ENCODE data around the gene DDX1.

DDX1 gene

DNA sequence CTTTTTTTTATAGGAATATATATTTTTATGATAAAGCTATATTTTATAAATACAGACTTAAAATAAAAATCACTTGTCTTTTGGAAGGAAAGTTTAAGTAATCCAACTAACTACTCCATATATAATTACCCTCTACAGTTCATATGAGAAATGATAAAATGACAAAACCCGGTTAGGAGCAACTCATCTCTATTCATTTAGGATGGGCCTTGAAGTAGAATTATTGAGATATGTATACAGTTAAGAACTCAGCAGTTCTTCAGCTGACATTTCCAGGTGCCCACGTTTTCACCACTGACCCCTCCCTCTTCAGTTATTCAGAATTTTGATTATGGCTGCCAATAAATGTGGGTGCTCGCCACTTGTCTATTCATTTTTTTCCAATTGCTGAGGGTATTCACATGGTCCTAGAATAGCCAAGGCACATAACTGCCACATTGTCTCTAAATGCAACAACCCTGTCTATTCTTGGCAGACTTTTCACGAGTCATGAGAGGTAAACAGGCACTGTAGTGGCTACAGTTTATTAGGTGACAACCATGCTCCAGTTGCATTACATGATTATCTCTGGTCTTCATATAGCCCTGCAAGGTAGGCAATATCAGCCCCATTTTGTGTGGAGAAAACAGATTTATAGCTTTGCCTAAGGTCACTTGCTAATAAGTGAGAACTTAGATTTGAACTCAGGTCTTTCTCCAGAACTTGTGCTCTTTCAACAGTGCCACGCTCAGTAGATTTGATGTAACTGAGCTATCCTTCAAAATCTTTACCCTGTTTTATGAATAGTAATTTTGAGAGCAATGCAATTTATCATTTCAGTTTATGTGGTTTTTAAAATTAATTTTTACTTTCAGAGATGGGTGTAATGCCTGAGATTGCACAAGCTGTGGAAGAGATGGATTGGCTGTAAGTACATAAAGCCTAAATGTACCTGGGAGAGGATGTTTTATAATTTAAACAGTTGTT lies 2.9 kb downstream of the DDX1 start:
- no peak overlapping the region for H3K4me3 ChIP-seq (ENCODE audit: low read depth in 1 of 5, low read length in 5 of 5)
- H3K9me3 ChIP-seq (ENCODE audit: control insufficient read depth in 5 of 5, low read length in 5 of 5) = no peaks in the 10 kb centered on the region
- H3K27ac ChIP-seq (ENCODE audit: low read depth, low read length) = no peak overlapping the region
- no peak overlapping the region for H3K9ac ChIP-seq (ENCODE audit: low read length in 5 of 5)
- H3K27me3 ChIP-seq (ENCODE audit: control insufficient read depth in 5 of 5, insufficient read depth in 4 of 5, low read length in 5 of 5) = no peaks in the 10 kb centered on the region
- H3K4me1 ChIP-seq (ENCODE audit: control insufficient read depth in 5 of 5, insufficient read depth in 5 of 5, low read length in 5 of 5) = peaks cover 0 to 32% (median 26%) of the 10 kb centered on the region in 5 donors
- H3K36me3 ChIP-seq (ENCODE audit: control insufficient read depth in 5 of 5, insufficient read depth in 5 of 5, low read length in 5 of 5) = peaks cover 29 to 40% (median 37%) of the 10 kb centered on the region in 5 donors

DNA sequence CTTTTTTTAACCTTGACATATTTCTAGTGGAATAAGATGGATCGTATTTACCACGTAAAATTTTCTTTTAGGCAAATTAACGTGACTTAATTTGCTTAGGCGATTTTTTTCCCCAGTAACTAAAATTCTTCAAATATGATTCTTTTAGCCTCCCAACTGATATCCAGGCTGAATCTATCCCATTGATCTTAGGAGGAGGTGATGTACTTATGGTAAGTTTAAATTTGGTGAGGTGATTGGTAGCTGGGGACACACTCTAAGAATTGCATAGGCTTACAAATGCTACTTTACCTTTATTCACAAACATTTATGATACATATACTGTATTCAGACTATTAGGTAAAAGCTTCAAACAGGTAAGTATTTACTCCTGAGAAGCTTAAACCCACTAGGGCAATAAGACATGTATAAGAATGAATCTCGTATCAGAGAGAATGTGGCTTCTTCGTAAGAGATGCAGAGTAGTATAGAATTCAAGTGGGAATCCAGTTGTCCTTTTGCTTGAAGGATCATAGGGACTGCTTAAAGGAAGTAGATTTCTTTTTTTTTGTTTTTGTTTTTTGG lies 3.8 kb downstream of the DDX1 start:
- H3K4me1 ChIP-seq (ENCODE audit: control insufficient read depth in 5 of 5, insufficient read depth in 5 of 5, low read length in 5 of 5) = peaks cover 0 to 32% (median 26%) of the 10 kb centered on the region in 5 donors
- peaks cover 37 to 48% (median 45%) of the 10 kb centered on the region in 5 donors for H3K36me3 ChIP-seq (ENCODE audit: control insufficient read depth in 5 of 5, insufficient read depth in 5 of 5, low read length in 5 of 5)

DNA sequence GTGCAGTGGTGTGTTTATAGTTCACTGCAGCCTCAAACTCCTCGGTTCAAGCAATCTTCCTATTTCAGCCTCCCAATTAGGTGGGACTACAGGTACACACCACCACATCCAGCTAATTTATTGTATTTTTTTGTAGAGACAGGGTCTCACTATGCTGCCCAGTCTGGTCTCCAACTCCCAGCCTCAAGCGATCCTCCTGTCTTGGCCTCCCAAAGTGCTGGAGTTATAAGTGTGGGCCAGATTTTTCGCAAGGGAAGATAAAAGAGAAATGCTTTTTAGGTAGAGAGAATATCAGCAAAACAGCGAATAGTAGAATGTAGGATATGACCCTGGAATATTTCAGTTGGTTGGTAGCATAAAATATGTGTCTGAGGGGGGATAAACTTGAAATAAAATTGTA lies 4.3 kb downstream of the DDX1 start:
- H3K36me3 ChIP-seq (ENCODE audit: control insufficient read depth in 5 of 5, insufficient read depth in 5 of 5, low read length in 5 of 5) = peaks cover 41 to 52% (median 50%) of the 10 kb centered on the region in 5 donors

More for the DNA sequence above, 3.8 kb downstream of the DDX1 start:
- Histone ChIP-seq H3K9me3 (ENCODE audit: control insufficient read depth in 5 of 5, low read length in 5 of 5) (no peaks in the 10 kb centered on the region), H3K9ac (ENCODE audit: low read length in 5 of 5) (no peak overlapping the region), H3K4me3 (ENCODE audit: low read depth in 1 of 5, low read length in 5 of 5) (no peak overlapping the region), H3K27ac (ENCODE audit: low read depth, low read length) (no peak overlapping the region), H3K27me3 (ENCODE audit: control insufficient read depth in 5 of 5, insufficient read depth in 4 of 5, low read length in 5 of 5) (no peaks in the 10 kb centered on the region)

DNA sequence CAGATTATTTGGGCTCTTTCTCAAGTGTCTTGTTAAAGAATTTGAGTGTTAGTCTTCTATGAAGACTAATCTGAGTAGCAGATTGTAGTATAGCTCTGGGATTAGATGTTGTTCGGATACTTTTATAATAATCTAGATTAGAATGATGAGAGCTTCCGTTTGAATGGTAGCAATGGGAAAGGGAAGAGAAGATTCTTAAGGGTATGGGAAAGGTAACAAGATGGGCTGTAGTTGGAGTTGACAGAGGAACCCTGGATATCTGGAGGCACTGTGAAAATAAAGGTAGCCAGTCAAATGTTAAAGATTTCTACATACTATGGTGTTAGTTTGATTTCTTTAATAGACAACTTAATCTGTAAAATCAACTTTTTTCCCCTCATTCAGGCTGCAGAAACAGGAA lies 4.7 kb downstream of the DDX1 start:
- peaks cover 0 to 28% (median 21%) of the 10 kb centered on the region in 5 donors for H3K4me1 ChIP-seq (ENCODE audit: control insufficient read depth in 5 of 5, insufficient read depth in 5 of 5, low read length in 5 of 5)
- H3K36me3 ChIP-seq (ENCODE audit: control insufficient read depth in 5 of 5, insufficient read depth in 5 of 5, low read length in 5 of 5) = peaks cover 45 to 57% (median 54%) of the 10 kb centered on the region in 5 donors

More for the DNA sequence above, 4.3 kb downstream of the DDX1 start:
- no peaks in the 10 kb centered on the region for H3K9me3 ChIP-seq (ENCODE audit: control insufficient read depth in 5 of 5, low read length in 5 of 5)
- peaks cover 0 to 32% (median 25%) of the 10 kb centered on the region in 5 donors for H3K4me1 ChIP-seq (ENCODE audit: control insufficient read depth in 5 of 5, insufficient read depth in 5 of 5, low read length in 5 of 5)
- no peak overlapping the region for H3K4me3 ChIP-seq (ENCODE audit: low read depth in 1 of 5, low read length in 5 of 5)
- no peak overlapping the region for H3K9ac ChIP-seq (ENCODE audit: low read length in 5 of 5)
- H3K27ac ChIP-seq (ENCODE audit: low read depth, low read length) = no peak overlapping the region
- no peaks in the 10 kb centered on the region for H3K27me3 ChIP-seq (ENCODE audit: control insufficient read depth in 5 of 5, insufficient read depth in 4 of 5, low read length in 5 of 5)

DNA sequence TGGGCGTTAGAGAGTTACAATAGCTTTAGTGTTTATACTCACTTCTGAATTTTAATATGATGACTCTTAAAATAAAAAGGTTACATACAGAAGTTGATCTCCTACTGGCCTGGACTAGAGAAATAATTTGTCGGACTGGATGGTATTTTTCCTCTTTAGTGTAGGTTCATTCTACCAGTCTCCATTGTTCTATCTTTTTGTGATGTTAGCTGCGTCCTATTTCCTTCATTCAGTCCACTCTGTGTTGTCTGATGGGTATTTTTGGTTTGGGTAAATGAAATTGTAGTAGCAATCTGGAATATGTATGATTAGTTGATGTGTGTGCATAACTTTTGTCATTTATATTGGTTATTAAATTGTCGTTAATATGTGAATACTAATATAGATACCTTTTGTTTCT lies 5.3 kb downstream of the DDX1 start:
- no peaks in the 10 kb centered on the region for H3K9me3 ChIP-seq (ENCODE audit: control insufficient read depth in 5 of 5, low read length in 5 of 5)
- H3K36me3 ChIP-seq (ENCODE audit: control insufficient read depth in 5 of 5, insufficient read depth in 5 of 5, low read length in 5 of 5) = peaks cover 51 to 63% (median 61%) of the 10 kb centered on the region in 5 donors
- peaks cover 0 to 26% (median 19%) of the 10 kb centered on the region in 5 donors for H3K4me1 ChIP-seq (ENCODE audit: control insufficient read depth in 5 of 5, insufficient read depth in 5 of 5, low read length in 5 of 5)
- H3K4me3 ChIP-seq (ENCODE audit: low read depth in 1 of 5, low read length in 5 of 5) = no peak overlapping the region
- H3K9ac ChIP-seq (ENCODE audit: low read length in 5 of 5) = no peak overlapping the region
- H3K27ac ChIP-seq (ENCODE audit: low read depth, low read length) = no peak overlapping the region
- no peaks in the 10 kb centered on the region for H3K27me3 ChIP-seq (ENCODE audit: control insufficient read depth in 5 of 5, insufficient read depth in 4 of 5, low read length in 5 of 5)

More for the DNA sequence above, 4.7 kb downstream of the DDX1 start:
- Histone ChIP-seq H3K27ac (ENCODE audit: low read depth, low read length) (no peak overlapping the region), H3K9me3 (ENCODE audit: control insufficient read depth in 5 of 5, low read length in 5 of 5) (no peaks in the 10 kb centered on the region), H3K27me3 (ENCODE audit: control insufficient read depth in 5 of 5, insufficient read depth in 4 of 5, low read length in 5 of 5) (no peaks in the 10 kb centered on the region), H3K9ac (ENCODE audit: low read length in 5 of 5) (no peak overlapping the region), H3K4me3 (ENCODE audit: low read depth in 1 of 5, low read length in 5 of 5) (no peak overlapping the region)

DNA sequence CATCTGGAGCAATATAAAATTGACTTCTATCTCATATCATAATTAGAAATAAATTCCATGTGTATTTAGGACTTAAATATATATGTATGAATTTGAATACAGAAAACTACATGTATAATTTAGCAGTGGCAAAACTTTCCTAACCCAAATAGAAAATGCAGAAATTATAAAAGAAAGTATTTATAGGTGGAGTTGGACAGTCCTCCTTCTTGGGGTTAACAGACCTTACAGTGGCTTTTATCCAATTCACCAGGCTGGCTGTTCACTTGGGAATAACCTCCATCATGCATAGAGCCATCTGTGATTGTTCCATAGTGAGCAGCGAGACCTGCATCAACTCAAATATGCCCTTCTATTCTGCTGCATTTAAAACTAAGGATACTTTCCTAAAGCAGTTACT lies 8.3 kb downstream of the DDX1 start:
- no peak overlapping the region for H3K9ac ChIP-seq (ENCODE audit: low read length in 5 of 5)
- H3K27ac ChIP-seq (ENCODE audit: low read depth, low read length) = no peak overlapping the region
- H3K4me1 ChIP-seq (ENCODE audit: control insufficient read depth in 5 of 5, insufficient read depth in 5 of 5, low read length in 5 of 5) = peaks cover 0 to under 1% (median 0%) of the 10 kb centered on the region in 5 donors
- H3K36me3 ChIP-seq (ENCODE audit: control insufficient read depth in 5 of 5, insufficient read depth in 5 of 5, low read length in 5 of 5) = peaks cover 81 to 93% (median 89%) of the 10 kb centered on the region in 5 donors
- H3K27me3 ChIP-seq (ENCODE audit: control insufficient read depth in 5 of 5, insufficient read depth in 4 of 5, low read length in 5 of 5) = no peaks in the 10 kb centered on the region
- no peaks in the 10 kb centered on the region for H3K9me3 ChIP-seq (ENCODE audit: control insufficient read depth in 5 of 5, low read length in 5 of 5)
- H3K4me3 ChIP-seq (ENCODE audit: low read depth in 1 of 5, low read length in 5 of 5) = no peak overlapping the region

DNA sequence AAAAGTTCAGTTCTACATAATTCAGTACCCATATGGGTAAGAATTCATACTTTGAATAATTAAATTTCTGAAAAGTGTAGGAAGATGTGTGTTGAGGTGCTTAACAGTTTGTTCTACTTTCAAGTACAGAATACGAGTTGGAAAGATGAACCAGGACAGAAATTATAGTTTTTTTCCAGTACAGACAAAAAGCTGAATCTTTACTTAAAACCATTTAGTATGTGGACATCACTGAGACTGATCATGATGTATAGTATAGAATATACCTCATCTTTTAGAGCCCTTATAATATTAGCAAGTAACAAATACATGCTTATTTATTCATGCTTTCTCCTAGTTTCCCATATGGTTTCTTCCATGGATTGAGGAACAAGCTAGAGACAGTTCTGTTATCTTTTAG lies 10.0 kb downstream of the DDX1 start:
- Histone ChIP-seq H3K9me3 (ENCODE audit: control insufficient read depth in 5 of 5, low read length in 5 of 5) (no peaks in the 10 kb centered on the region), H3K27me3 (ENCODE audit: control insufficient read depth in 5 of 5, insufficient read depth in 4 of 5, low read length in 5 of 5) (no peaks in the 10 kb centered on the region), H3K9ac (ENCODE audit: low read length in 5 of 5) (no peak overlapping the region), H3K4me1 (ENCODE audit: control insufficient read depth in 5 of 5, insufficient read depth in 5 of 5, low read length in 5 of 5) (no peaks in the 10 kb centered on the region), H3K27ac (ENCODE audit: low read depth, low read length) (no peak overlapping the region), H3K4me3 (ENCODE audit: low read depth in 1 of 5, low read length in 5 of 5) (no peak overlapping the region), H3K36me3 (ENCODE audit: control insufficient read depth in 5 of 5, insufficient read depth in 5 of 5, low read length in 5 of 5) (peaks cover 85 to 93% (median 92%) of the 10 kb centered on the region in 5 donors)

DNA sequence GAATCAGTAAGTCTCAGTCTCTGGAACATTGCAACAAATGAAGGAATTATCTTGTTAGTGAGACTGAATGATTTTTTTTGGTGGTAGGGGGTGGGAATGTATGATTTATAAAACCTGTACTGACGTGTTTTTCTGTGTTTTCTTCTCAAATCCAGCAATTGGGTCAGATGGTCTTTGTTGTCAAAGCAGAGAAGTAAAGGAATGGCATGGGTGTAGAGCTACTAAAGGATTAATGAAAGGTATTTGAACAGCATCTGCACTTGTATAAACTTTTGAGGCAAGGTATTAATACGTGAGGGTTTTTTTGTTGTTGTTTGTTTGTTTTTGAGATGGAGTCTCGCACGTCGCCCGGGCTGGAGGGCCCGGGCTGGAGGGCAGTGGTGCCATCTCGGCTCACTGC lies 10.7 kb downstream of the DDX1 start:
- peaks cover 84 to 93% (median 92%) of the 10 kb centered on the region in 5 donors for H3K36me3 ChIP-seq (ENCODE audit: control insufficient read depth in 5 of 5, insufficient read depth in 5 of 5, low read length in 5 of 5)
- no peak overlapping the region for H3K27ac ChIP-seq (ENCODE audit: low read depth, low read length)

DNA sequence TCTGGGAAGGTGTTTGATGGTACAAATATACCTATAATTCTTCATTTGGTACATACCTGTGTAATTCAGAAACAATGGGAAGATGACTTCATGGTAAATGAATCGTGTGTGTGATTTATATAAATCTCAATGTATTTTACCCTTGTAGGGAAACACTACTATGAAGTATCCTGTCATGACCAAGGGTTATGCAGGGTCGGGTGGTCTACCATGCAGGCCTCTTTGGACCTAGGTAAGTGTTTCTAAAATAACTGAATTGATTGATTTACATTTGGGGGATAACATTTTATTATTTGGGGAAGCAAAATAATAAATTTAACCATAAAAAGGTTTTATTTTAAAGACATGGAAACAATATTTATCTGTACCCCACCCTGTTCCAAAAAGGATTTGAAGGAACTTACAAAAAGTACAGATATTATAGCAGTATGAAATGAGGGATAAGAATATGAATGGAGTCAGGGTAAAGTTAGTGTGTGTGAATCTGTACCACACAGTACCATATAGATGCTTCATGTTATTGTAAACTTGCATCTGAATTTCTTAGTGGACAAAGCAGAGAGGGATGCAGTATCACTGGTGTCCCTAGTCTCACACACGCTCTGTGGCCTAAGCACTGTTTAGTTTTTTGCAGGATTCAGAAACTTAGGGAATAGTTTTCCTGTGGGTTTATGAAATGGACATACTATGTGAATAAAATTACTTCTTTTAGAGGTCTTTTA lies 11.5 kb downstream of the DDX1 start:
- Histone ChIP-seq H3K9ac (ENCODE audit: low read length in 5 of 5) (no peak overlapping the region), H3K9me3 (ENCODE audit: control insufficient read depth in 5 of 5, low read length in 5 of 5) (no peaks in the 10 kb centered on the region), H3K27me3 (ENCODE audit: control insufficient read depth in 5 of 5, insufficient read depth in 4 of 5, low read length in 5 of 5) (no peaks in the 10 kb centered on the region), H3K36me3 (ENCODE audit: control insufficient read depth in 5 of 5, insufficient read depth in 5 of 5, low read length in 5 of 5) (peaks cover 82 to 95% (median 93%) of the 10 kb centered on the region in 5 donors), H3K27ac (ENCODE audit: low read depth, low read length) (no peak overlapping the region), H3K4me3 (ENCODE audit: low read depth in 1 of 5, low read length in 5 of 5) (no peak overlapping the region), H3K4me1 (ENCODE audit: control insufficient read depth in 5 of 5, insufficient read depth in 5 of 5, low read length in 5 of 5) (no peaks in the 10 kb centered on the region)

More for the DNA sequence above, 10.7 kb downstream of the DDX1 start:
- Histone ChIP-seq H3K9me3 (ENCODE audit: control insufficient read depth in 5 of 5, low read length in 5 of 5) (no peaks in the 10 kb centered on the region), H3K9ac (ENCODE audit: low read length in 5 of 5) (no peak overlapping the region), H3K4me1 (ENCODE audit: control insufficient read depth in 5 of 5, insufficient read depth in 5 of 5, low read length in 5 of 5) (no peaks in the 10 kb centered on the region), H3K4me3 (ENCODE audit: low read depth in 1 of 5, low read length in 5 of 5) (no peak overlapping the region), H3K27me3 (ENCODE audit: control insufficient read depth in 5 of 5, insufficient read depth in 4 of 5, low read length in 5 of 5) (no peaks in the 10 kb centered on the region)
